ENCODE measurements around the gene OSBPL6.

GRCh38 chr2:178279636-178280035 lies 85.3 kb downstream of the OSBPL6 start:
- TF ChIP-seq CTCF (IDR thresholded peaks at IDR 0.05) (no peak), EZH2 (IDR thresholded peaks at IDR 0.05) (no peak)

All from neural progenitor cell (in vitro differentiated cells).